GM10847 (cell line): ENCODE results near the gene RALB.

Experiments
- POLR2A ChIP-seq: IDR thresholded peaks from 2 replicates; pipeline ENCODE4 v1.6.1; 2011; ENCODE audit not compliant: insufficient read length; ENCODE audit errors: extremely low read depth

Gene RALB

GRCh38 chr2:120290737-120291136, 38.1 kb downstream of the RALB start:
- TF ChIP-seq POLR2A: no peak

GRCh38 chr2:120291401-120292311, 39.0 kb downstream of the RALB start:
- no peak for TF ChIP-seq POLR2A

GRCh38 chr2:120293096-120294007, 40.7 kb downstream of the RALB start:
- TF ChIP-seq POLR2A: no peak

GRCh38 chr2:120294008-120294340, 41.3 kb downstream of the RALB start:
- no peak for TF ChIP-seq POLR2A

- no peak for TF ChIP-seq POLR2A
Measured at GRCh38 chr2:120298173-120298835, 45.7 kb downstream of the RALB start.

GRCh38 chr2:120299004-120299403, 46.4 kb downstream of the RALB start:
- no peak for TF ChIP-seq POLR2A

GRCh38 chr2:120299561-120299960, 46.9 kb downstream of the RALB start:
- no peak for TF ChIP-seq POLR2A

- no peak for TF ChIP-seq POLR2A
Measured at GRCh38 chr2:120300385-120300784, 47.7 kb downstream of the RALB start.

GRCh38 chr2:120301284-120301683, 48.6 kb downstream of the RALB start:
- TF ChIP-seq POLR2A: no peak

- TF ChIP-seq POLR2A: no peak
Measured at GRCh38 chr2:120302301-120302700, 49.6 kb downstream of the RALB start.

GRCh38 chr2:120303177-120303576, 50.5 kb downstream of the RALB start:
- TF ChIP-seq POLR2A: no peak

- no peak for TF ChIP-seq POLR2A
Measured at GRCh38 chr2:120305296-120305695, 52.6 kb downstream of the RALB start.

GRCh38 chr2:120305937-120306490, 53.4 kb downstream of the RALB start:
- TF ChIP-seq POLR2A: no peak

GRCh38 chr2:120307482-120307881, 54.8 kb downstream of the RALB start:
- TF ChIP-seq POLR2A: no peak

- no peak for TF ChIP-seq POLR2A
Measured at GRCh38 chr2:120308038-120308910, 55.6 kb downstream of the RALB start.

- no peak for TF ChIP-seq POLR2A
Measured at GRCh38 chr2:120310136-120310535, 57.5 kb downstream of the RALB start.
